Smooth muscle cell (in vitro differentiated cells): ENCODE data around the gene CCDC61. TPM values are rescaled to one million over a fixed set of nuclear protein-coding genes. Genes with fewer than 3 reads are reported as not detected.

ENCODE experiments used
- DNase-seq: peaks from one replicate; lab custom pipeline; 2025; ENCODE audit not compliant: unreplicated experiment; lab: John Stamatoyannopoulos, UW
- H2AFZ ChIP-seq: fragments of 200-600 bp; sonication (generic); 2 replicates; pipeline ENCODE4 v1.6.0; 2016; ENCODE audit warnings: antibody characterized with exemption, low read depth, mild to moderate bottlenecking
- H3F3A ChIP-seq: fragments of 200-600 bp; sonication (generic); 2 replicates; pipeline ENCODE4 v1.6.0; 2017; ENCODE audit warnings: antibody characterized with exemption, low read depth
- H3K27ac ChIP-seq: fragments of 200-600 bp; sonication (generic); 2 replicates; pipeline ENCODE4 v1.5.1; 2016; ENCODE audit warnings: low read depth, mild to moderate bottlenecking
- H3K27me3 ChIP-seq: fragments of 200-600 bp; sonication (generic); 2 replicates; pipeline ENCODE4 v1.6.1; 2016; ENCODE audit warnings: low read depth, mild to moderate bottlenecking
- H3K36me3 ChIP-seq: fragments of 200-600 bp; sonication (generic); 2 replicates; pipeline ENCODE4 v1.5.1; 2016; ENCODE audit warnings: low read depth
- H3K4me1 ChIP-seq: fragments of 200-600 bp; sonication (generic); 2 replicates; pipeline ENCODE4 v1.5.1; 2016; ENCODE audit warnings: low read depth
- H3K4me2 ChIP-seq: fragments of 200-600 bp; sonication (generic); 2 replicates; pipeline ENCODE4 v1.6.0; 2016; ENCODE audit warnings: mild to moderate bottlenecking
- H3K4me3 ChIP-seq: fragments of 200-600 bp; sonication (generic); 2 replicates; pipeline ENCODE4 v1.5.1; 2016; ENCODE audit warnings: mild to moderate bottlenecking
- H3K79me2 ChIP-seq: fragments of 200-600 bp; sonication (generic); 2 replicates; pipeline ENCODE4 v1.6.0; 2016; ENCODE audit warnings: low read depth, mild to moderate bottlenecking
- H3K9ac ChIP-seq: fragments of 200-600 bp; sonication (generic); 2 replicates; pipeline ENCODE4 v1.6.0; 2016; ENCODE audit warnings: low read depth
- H3K9me3 ChIP-seq: fragments of 200-600 bp; sonication (generic); replicated peaks from 2 replicates; pipeline ENCODE4 v1.5.1; 2016; ENCODE audit warnings: low read depth
- H4K20me1 ChIP-seq: fragments of 200-600 bp; sonication (generic); 2 replicates; pipeline ENCODE4 v1.6.0; 2016; ENCODE audit warnings: low read depth
- CTCF ChIP-seq: fragments of 200-600 bp; sonication (generic); IDR thresholded peaks from 2 replicates; pipeline ENCODE4 v1.5.1; 2017; ENCODE audit warnings: borderline replicate concordance, mild to moderate bottlenecking, antibody characterized with exemption; ENCODE audit not compliant: insufficient read depth, poor library complexity, severe bottlenecking
- WGBS: methylation state at CpG from one replicate; pipeline ENCODE4 v1.1.7; 2016; ENCODE audit warnings: low lambda C conversion rate; 5-methylcytosine and 5-hydroxymethylcytosine counted together
- polyA plus RNA-seq: library from polyadenylated mRNA; unstranded; fragments of >200 nt; fragmentation: Nextera tagmentation; extraction: Ambion mirVana; gene quantifications from 2 replicates; pipeline ENCODE4 v1.2.1, GENCODE V29; 2016
- total RNA-seq: library from RNA; depleted of rRNA; stranded (reverse); fragments of >200 nt; gene quantifications from 2 replicates; pipeline ENCODE4 v1.2.3, GENCODE V29; 2014

CCDC61 gene
- total and polyA plus RNA-seq, 2 experiments from 2014 or later: 5.3 to 7.0 TPM

DNA sequence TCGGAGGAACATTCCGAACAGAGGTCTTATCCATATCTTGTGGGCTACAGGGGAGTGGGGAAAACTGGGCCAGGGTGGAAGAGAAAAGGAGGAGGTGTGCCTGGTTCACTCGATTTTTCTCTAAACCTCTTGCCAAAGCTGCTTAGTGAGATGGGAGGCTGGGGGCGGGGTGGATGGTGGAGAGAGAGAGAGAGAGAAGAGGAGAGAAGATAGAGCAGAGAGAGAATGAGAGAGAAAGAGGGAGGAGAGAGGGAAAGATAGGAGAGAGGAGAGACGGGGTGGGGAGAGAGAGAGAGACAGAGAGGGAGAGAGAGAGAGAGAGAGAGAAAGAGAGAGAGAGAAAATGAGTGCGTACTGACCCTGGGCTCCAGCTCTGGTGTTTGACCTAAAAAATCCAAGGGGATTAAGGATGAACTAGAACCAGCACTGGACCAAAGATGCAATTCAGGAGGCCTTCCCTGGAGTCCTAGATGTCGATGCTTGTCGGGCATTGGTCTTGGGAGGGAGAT lies 35.7 kb upstream of the CCDC61 start:
- no peak overlapping the region for H3K4me2 ChIP-seq
- H3K9ac ChIP-seq: no peak overlapping the region
- no peaks in the 10 kb centered on the region for H3K36me3 ChIP-seq
- peaks cover 21% of the 10 kb centered on the region for H3K27me3 ChIP-seq
- no peak overlapping the region for H3K4me3 ChIP-seq
- no peaks in the 10 kb centered on the region for H3K79me2 ChIP-seq
- H2AFZ ChIP-seq: no peak overlapping the region
- H3F3A ChIP-seq: no peaks in the 10 kb centered on the region
- H3K27ac ChIP-seq: no peak overlapping the region
- no peaks in the 10 kb centered on the region for H3K4me1 ChIP-seq
- no peaks in the 10 kb centered on the region for H3K9me3 ChIP-seq
- no peak for DNase-seq
- WGBS: 75% methylated on average over 8 of the region's 8 CpGs
- H4K20me1 ChIP-seq: no peaks in the 10 kb centered on the region
- no peak for TF ChIP-seq CTCF

DNA sequence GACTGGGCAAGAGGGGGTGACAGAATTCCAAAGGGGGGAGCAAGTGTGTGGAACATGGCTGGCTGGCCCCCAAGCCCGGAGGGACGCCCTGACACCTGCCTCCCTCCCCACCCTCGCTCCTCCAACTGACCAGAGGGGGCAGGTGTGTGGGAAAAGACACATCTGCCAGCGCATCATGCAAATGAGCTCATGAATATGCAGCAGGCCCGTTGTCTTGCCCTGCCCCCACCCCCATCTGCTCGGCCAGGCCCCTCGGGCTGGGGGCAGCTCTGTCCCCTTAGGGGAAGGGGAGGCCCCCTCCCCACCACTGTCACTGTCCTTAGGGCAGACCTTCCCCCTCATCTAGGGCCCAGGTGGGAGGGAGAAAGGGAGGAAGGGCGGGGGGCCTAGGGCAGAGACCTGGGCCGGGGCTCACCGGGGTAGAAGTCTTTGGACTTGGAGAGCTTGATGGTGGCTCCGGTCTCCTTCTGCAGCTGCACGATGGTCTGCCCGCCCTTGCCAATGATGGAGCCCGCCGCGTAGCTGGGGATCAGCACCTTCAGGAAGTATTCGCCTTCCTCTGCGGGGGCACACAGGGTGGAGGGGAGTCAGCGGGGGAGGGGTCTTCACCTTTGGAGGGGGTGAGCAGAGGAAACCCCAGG lies 34.6 kb upstream of the CCDC61 start:
- Histone ChIP-seq H3F3A (no peaks in the 10 kb centered on the region), H3K4me1 (no peaks in the 10 kb centered on the region), H2AFZ (no peak overlapping the region), H4K20me1 (no peaks in the 10 kb centered on the region), H3K4me2 (no peak overlapping the region), H3K79me2 (no peaks in the 10 kb centered on the region), H3K27me3 (peaks cover 21% of the 10 kb centered on the region), H3K36me3 (no peaks in the 10 kb centered on the region), H3K9ac (no peak overlapping the region), H3K27ac (no peak overlapping the region), H3K9me3 (no peaks in the 10 kb centered on the region), H3K4me3 (no peak overlapping the region)
- no peak for DNase-seq
- whole genome bisulfite sequencing: 36% methylated on average over 17 of the region's 19 CpGs
- TF ChIP-seq CTCF: no peak

DNA sequence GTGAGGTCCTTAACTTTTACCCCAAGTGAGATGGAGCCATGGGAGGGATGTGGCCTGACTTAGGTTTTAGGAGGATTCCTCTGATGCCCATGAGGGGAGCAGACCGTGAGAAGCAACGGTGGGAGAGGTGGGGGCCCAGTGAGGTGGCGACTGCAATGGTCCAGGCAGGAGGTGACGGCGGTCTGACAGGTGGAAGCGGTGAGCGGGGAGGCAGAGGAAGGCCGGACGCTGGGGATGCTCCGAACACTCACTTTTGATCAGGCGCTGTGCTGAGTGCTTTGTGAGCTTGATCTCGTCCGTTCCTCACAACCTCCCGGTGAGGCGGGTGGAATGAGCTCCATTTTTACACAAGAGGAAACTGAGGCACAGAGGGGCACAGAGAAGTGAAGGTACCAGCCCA lies 33.2 kb upstream of the CCDC61 start:
- DNase-seq: no peak
- H3K4me2 ChIP-seq: no peak overlapping the region
- H3K9ac ChIP-seq: no peak overlapping the region
- no peak overlapping the region for H2AFZ ChIP-seq
- no peak overlapping the region for H3K27ac ChIP-seq
- peaks cover 22% of the 10 kb centered on the region for H3K27me3 ChIP-seq
- H3F3A ChIP-seq: no peaks in the 10 kb centered on the region
- 88% methylated on average over 15 of the region's 15 CpGs for WGBS
- no peaks in the 10 kb centered on the region for H3K79me2 ChIP-seq
- no peak overlapping the region for H3K4me3 ChIP-seq
- no peaks in the 10 kb centered on the region for H3K4me1 ChIP-seq
- TF ChIP-seq CTCF: no peak
- H3K36me3 ChIP-seq: no peaks in the 10 kb centered on the region
- H4K20me1 ChIP-seq: no peaks in the 10 kb centered on the region
- H3K9me3 ChIP-seq: no peaks in the 10 kb centered on the region

DNA sequence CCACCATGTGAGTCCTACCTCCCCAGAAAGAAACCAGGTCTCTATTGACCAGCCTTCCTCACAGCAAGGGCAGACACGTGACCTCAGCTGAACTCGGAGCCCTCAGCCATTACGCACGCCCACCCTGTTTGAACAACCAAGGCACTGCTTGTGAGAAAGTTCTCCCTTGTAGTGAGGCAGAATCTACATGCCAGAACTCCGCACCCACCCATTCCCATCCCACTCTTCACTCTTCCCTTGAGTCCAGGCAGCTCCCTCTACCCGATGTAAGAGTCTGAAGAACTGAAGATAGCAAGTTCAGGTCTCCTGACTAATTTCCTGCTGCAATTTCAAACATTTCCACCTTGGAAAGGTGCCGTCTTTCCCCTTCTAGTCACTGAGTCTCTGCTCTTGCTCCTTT lies 28.0 kb upstream of the CCDC61 start:
- no peaks in the 10 kb centered on the region for H3K36me3 ChIP-seq
- H3K79me2 ChIP-seq: no peaks in the 10 kb centered on the region
- H3K4me1 ChIP-seq: no peaks in the 10 kb centered on the region
- H3K9me3 ChIP-seq: no peaks in the 10 kb centered on the region
- H3K4me2 ChIP-seq: no peak overlapping the region
- H2AFZ ChIP-seq: no peak overlapping the region
- no peak overlapping the region for H3K4me3 ChIP-seq
- H3K27me3 ChIP-seq: peaks cover 41% of the 10 kb centered on the region
- H3F3A ChIP-seq: no peaks in the 10 kb centered on the region
- 76% methylated on average over 7 of the region's 7 CpGs for WGBS
- DNase-seq: no peak
- no peak overlapping the region for H3K27ac ChIP-seq
- H3K9ac ChIP-seq: no peak overlapping the region
- TF ChIP-seq CTCF: no peak
- H4K20me1 ChIP-seq: no peaks in the 10 kb centered on the region
